OCI-LY7 (cell line): ENCODE results near the gene JPT2.

Source experiments
- EZH2phosphoT487 ChIP-seq: fragments of 200-600 bp; sonication (generic); IDR thresholded peaks from 2 replicates; pipeline ENCODE4 v1.6.1; 2018; ENCODE audit warnings: low read depth, borderline replicate concordance, mild to moderate bottlenecking, mixed run types, antibody characterized with exemption, low read length, moderate library complexity, mixed read lengths
- TF ChIP-seq, protein P1 (sequence below): fragments of 200-600 bp; sonication (generic); conservative IDR thresholded peaks from 2 replicates; pipeline ENCODE4 v1.5.1; 2014; ENCODE audit warnings: mild to moderate bottlenecking, antibody characterized with exemption, low read length, moderate library complexity, mixed read lengths

GRCh38 chr16:1655269-1655807 is 22.7 kb upstream of the JPT2 start:
- TF ChIP-seq, protein P1, sequence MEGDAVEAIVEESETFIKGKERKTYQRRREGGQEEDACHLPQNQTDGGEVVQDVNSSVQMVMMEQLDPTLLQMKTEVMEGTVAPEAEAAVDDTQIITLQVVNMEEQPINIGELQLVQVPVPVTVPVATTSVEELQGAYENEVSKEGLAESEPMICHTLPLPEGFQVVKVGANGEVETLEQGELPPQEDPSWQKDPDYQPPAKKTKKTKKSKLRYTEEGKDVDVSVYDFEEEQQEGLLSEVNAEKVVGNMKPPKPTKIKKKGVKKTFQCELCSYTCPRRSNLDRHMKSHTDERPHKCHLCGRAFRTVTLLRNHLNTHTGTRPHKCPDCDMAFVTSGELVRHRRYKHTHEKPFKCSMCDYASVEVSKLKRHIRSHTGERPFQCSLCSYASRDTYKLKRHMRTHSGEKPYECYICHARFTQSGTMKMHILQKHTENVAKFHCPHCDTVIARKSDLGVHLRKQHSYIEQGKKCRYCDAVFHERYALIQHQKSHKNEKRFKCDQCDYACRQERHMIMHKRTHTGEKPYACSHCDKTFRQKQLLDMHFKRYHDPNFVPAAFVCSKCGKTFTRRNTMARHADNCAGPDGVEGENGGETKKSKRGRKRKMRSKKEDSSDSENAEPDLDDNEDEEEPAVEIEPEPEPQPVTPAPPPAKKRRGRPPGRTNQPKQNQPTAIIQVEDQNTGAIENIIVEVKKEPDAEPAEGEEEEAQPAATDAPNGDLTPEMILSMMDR: no peak
- TF ChIP-seq EZH2phosphoT487: no peak
